CD4-positive, alpha-beta memory T cell (primary cell): ENCODE results near the gene NOL4L. TPM values are rescaled to one million over a fixed set of nuclear protein-coding genes. Genes with fewer than 3 reads are reported as not detected.
A peak's percentile ranks its signal among the peaks of the same experiment; 100 is the strongest.

Experiments used
- CTCF ChIA-PET: fragments of 350-600 bp; sonication (Branson Sonifier 250); formaldehyde crosslinking; loops from one replicate; lab custom pipeline; 2021; ENCODE audit warnings: inconsistent platforms; ENCODE audit not compliant: partially characterized antibody; lab: Charles Lee
- POLR2A ChIA-PET: fragments of 350-600 bp; sonication (Branson Sonifier 250); formaldehyde crosslinking; loops from one replicate; lab custom pipeline; 2021; ENCODE audit not compliant: partially characterized antibody; lab: Charles Lee
- DNase-seq, 5 donors: peaks; one replicate each; pipeline versions ENCODE4 v3.0.0 to v3.0.0-alpha.2; 2020 to 2022; ENCODE audit warnings: mixed read lengths in 1 of 5
- H3K27ac ChIP-seq: one replicate; pipeline ENCODE4 v1.7.0; 2013; ENCODE audit warnings: low read depth, low read length
- H3K27me3 ChIP-seq: 2 replicates; pipeline ENCODE4 v1.7.0; 2013; ENCODE audit warnings: mild to moderate bottlenecking, low read length, moderate library complexity; ENCODE audit not compliant: insufficient read depth
- H3K36me3 ChIP-seq: 2 replicates; pipeline ENCODE4 v1.7.0; 2013; ENCODE audit warnings: mild to moderate bottlenecking, low read length, moderate library complexity; ENCODE audit not compliant: insufficient read depth
- H3K4me1 ChIP-seq: 2 replicates; pipeline ENCODE4 v1.7.0; 2013; ENCODE audit warnings: mild to moderate bottlenecking, low read length, moderate library complexity; ENCODE audit not compliant: insufficient read depth
- H3K4me3 ChIP-seq, 2 donors: one replicate each; pipeline ENCODE4 v1.7.0; 2013; ENCODE audit warnings: low read length in 2 of 2, mild to moderate bottlenecking in 1 of 2
- H3K9me3 ChIP-seq, 2 donors: one replicate each; pipeline ENCODE4 v1.7.0; 2013; ENCODE audit warnings: low read length in 2 of 2, control low read depth in 1 of 2; ENCODE audit not compliant: control insufficient read depth in 1 of 2
- H3K27ac Mint-ChIP-seq, 7 donors: one replicate each; pipeline ENCODE4 v1.8.0; 2020 to 2021; ENCODE audit warnings: mixed read lengths in 7 of 7, mild to moderate bottlenecking in 6 of 7, inconsistent platforms in 3 of 7, moderate library complexity in 3 of 7
- H3K27me3 Mint-ChIP-seq, 2 donors: one replicate each; pipeline ENCODE4 v1.8.0; 2020 to 2021; ENCODE audit warnings: mixed read lengths in 2 of 2
- H3K36me3 Mint-ChIP-seq, 2 donors: one replicate each; pipeline ENCODE4 v1.8.0; 2020 to 2021; ENCODE audit warnings: mixed read lengths in 2 of 2, inconsistent platforms in 1 of 2, mild to moderate bottlenecking in 1 of 2
- H3K4me1 Mint-ChIP-seq, 4 donors: one replicate each; pipeline ENCODE4 v1.8.0; 2020 to 2021; ENCODE audit warnings: mixed read lengths in 4 of 4, mild to moderate bottlenecking in 1 of 4
- H3K4me3 Mint-ChIP-seq, 8 donors: one replicate each; pipeline ENCODE4 v1.8.0; 2020 to 2021; ENCODE audit warnings: mixed read lengths in 8 of 8, mild to moderate bottlenecking in 7 of 8, moderate library complexity in 6 of 8, inconsistent platforms in 3 of 8
- H3K9me3 Mint-ChIP-seq, 8 donors: one replicate each; pipeline ENCODE4 v1.8.0; 2020 to 2021; ENCODE audit warnings: mixed read lengths in 8 of 8, mild to moderate bottlenecking in 5 of 8, inconsistent platforms in 3 of 8, moderate library complexity in 1 of 8
- intact Hi-C: fragments of 100-400 bp; cut with micrococcal nuclease; formaldehyde crosslinking; loops from one replicate; pipeline ENCODE4 v1.15.1; 2023
- polyA plus RNA-seq, 2 donors: library from polyadenylated mRNA; unstranded; fragments of 300-500 nt; fragmentation: Illumina TruSeq; gene quantifications; one replicate each; pipeline ENCODE4 v1.2.3, GENCODE V29; 2021
- total RNA-seq, 2 experiments: library from RNA; stranded (reverse); gene quantifications; one replicate each; pipeline ENCODE4 v1.2.3, GENCODE V29; 2021

The NOL4L gene
- total and polyA plus RNA-seq, 4 experiments from 2014 or later = 7.0 to 74.2 (median 47.5) TPM

DNA sequence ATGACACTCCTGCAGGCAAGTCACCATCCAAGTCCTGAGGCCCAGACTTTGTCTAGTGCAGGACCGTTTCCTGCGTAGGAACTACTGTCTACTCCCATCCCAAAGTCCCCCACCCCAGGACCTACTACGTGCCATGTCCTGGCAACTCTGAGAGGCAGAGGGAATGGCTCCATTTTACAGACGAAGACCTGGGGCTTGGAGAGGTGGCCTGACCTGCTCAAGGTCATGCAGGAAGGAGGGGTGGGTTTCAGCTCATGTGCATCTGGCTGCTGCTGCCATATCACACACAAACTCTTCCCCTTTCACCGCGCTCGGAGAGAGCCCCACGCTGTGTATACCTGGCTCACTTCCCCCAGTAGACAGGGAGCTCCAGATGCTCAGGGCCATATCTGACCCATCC, 1.2 kb upstream of the NOL4L start:
- Histone ChIP-seq H3K36me3 (no peaks in the 10 kb centered on the region), H3K4me3 (no peak overlapping the region), H3K4me1 (peaks cover 32% of the 10 kb centered on the region), H3K27ac (no peak overlapping the region), H3K27me3 (no peaks in the 10 kb centered on the region), H3K9me3 (no peaks in the 10 kb centered on the region)
- Mint-ChIP-seq H3K27ac (peak overlapping the region; percentile 86 to 99 (median 92)), H3K4me3 (peak overlapping the region; percentile 88 to 97 (median 91)), H3K36me3 (peaks cover 0 to 9% of the 10 kb centered on the region in 2 donors), H3K4me1 (peaks cover 13 to 22% (median 15%) of the 10 kb centered on the region in 4 donors), H3K27me3 (no peaks in the 10 kb centered on the region), H3K9me3 (peaks cover 0 to 3% (median 0%) of the 10 kb centered on the region in 8 donors)
- no peak for DNase-seq
- intact Hi-C loops = no loop called here
- ChIA-PET POLR2A (interaction anchor here (1.3 to 13.4 kb wide), 7 partner anchors 27 to 377 kb away, joined by 3 to 283 read pairs (median 6); no protein-coding TSS in a partner anchor), CTCF (interaction anchor here (1.4 to 3.2 kb wide), 5 partner anchors 45 to 66 kb away, joined by 3 to 20 read pairs (median 6); no protein-coding TSS in a partner anchor)

DNA sequence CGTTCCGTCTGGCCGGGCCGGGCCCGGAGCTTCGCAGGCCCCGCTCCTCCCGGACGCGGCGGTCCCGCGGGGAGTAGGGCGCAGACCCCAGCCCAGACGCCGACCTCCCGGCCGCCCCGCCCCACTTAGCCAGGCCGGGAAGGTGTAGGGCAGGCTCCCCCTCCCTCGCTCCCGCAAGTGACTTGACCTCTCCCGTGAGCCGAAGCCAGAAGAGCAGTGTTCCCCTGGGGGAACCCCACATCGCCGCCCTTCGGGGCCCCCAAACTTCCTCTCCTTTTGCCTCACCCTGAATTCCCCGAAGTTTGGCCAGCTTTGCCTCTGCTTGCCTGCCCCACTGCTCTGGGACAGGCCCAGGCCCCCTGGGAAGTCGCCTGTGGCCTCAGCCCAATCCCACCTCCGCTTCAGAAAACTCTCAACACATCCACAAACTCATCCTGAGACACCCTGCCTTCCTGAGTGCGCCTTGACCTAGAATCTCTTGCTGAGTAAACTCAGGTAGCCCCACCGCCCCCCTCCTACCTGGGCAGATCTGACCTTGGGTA, 524 bp upstream of the NOL4L start:
- no peak overlapping the region for H3K27ac ChIP-seq

DNA sequence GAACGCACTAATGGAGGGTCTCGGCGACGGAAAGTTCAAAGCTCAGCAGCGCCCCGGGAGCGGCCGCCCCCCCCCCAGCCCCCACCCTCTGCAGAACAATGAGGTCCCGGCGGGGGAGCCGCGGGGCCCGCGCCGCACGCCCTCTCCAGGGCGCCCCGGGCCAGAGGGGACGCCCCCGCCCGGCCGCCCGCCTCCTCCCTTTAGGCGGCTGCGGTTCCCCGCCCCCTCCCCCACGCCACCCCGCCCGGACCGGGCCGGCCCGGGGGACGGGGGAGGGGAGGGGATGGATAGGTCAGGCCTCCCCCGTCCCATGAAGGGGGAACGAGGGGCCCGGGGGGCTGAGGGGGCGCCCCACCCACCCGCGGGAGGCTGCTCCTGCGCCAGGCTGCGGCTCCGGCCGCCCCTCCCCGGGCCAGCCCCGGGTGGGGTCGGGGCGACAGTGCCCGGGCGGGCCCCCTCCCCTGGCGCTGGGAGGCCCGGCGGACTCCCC, 1.5 kb downstream of the NOL4L start:
- no peak overlapping the region for H3K27ac ChIP-seq
- H3K36me3 ChIP-seq = no peaks in the 10 kb centered on the region
- Mint-ChIP-seq H3K4me1 (peaks cover 14 to 34% (median 28%) of the 10 kb centered on the region in 4 donors), H3K27ac (no peak overlapping the region), H3K4me3 (peak overlapping the region in 1 of 8 donors; percentile 67), H3K36me3 (peaks cover 0 to 11% of the 10 kb centered on the region in 2 donors), H3K27me3 (no peaks in the 10 kb centered on the region), H3K9me3 (peaks cover 0 to 3% (median 0%) of the 10 kb centered on the region in 8 donors)
- CTCF ChIA-PET = no interaction called here
- intact Hi-C loops = loop anchor here (1.0 to 2.0 kb wide), 4 partner anchors 44 to 69 kb away; no protein-coding TSS in a partner anchor
- H3K9me3 ChIP-seq = no peaks in the 10 kb centered on the region
- H3K27me3 ChIP-seq = no peaks in the 10 kb centered on the region
- H3K4me1 ChIP-seq = peaks cover 58% of the 10 kb centered on the region
- H3K4me3 ChIP-seq = peak overlapping the region in 1 of 2 donors; percentile 14
- DNase-seq = peak in 2 of 5 donors; percentile 28 to 45
- POLR2A ChIA-PET = interaction anchor here (13.4 kb wide), 1 partner anchor 46 kb away, joined by 283 read pairs; no protein-coding TSS in a partner anchor

More for the DNA sequence above, 524 bp upstream of the NOL4L start:
- Mint-ChIP-seq H3K4me1 (peaks cover 14 to 22% (median 20%) of the 10 kb centered on the region in 4 donors), H3K36me3 (peaks cover 0 to 11% of the 10 kb centered on the region in 2 donors), H3K27me3 (no peaks in the 10 kb centered on the region), H3K4me3 (peak overlapping the region; percentile 88 to 97 (median 91)), H3K27ac (peak overlapping the region; percentile 86 to 99 (median 92)), H3K9me3 (peaks cover 0 to 3% (median 0%) of the 10 kb centered on the region in 8 donors)
- Histone ChIP-seq H3K9me3 (no peaks in the 10 kb centered on the region), H3K27me3 (no peaks in the 10 kb centered on the region), H3K4me3 (no peak overlapping the region), H3K4me1 (peaks cover 38% of the 10 kb centered on the region), H3K36me3 (no peaks in the 10 kb centered on the region)
- POLR2A ChIA-PET = interaction anchor here (1.3 to 13.4 kb wide), 10 partner anchors 11 to 377 kb away, joined by 3 to 283 read pairs (median 6); no protein-coding TSS in a partner anchor
- CTCF ChIA-PET = interaction anchor here (1.0 to 3.2 kb wide), 6 partner anchors 44 to 63 kb away, joined by 3 to 20 read pairs (median 4); no protein-coding TSS in a partner anchor
- DNase-seq = peak in 1 of 5 donors; percentile 45
- intact Hi-C loops = loop anchor here (2.0 kb wide), 3 partner anchors 51 to 67 kb away; no protein-coding TSS in a partner anchor

DNA sequence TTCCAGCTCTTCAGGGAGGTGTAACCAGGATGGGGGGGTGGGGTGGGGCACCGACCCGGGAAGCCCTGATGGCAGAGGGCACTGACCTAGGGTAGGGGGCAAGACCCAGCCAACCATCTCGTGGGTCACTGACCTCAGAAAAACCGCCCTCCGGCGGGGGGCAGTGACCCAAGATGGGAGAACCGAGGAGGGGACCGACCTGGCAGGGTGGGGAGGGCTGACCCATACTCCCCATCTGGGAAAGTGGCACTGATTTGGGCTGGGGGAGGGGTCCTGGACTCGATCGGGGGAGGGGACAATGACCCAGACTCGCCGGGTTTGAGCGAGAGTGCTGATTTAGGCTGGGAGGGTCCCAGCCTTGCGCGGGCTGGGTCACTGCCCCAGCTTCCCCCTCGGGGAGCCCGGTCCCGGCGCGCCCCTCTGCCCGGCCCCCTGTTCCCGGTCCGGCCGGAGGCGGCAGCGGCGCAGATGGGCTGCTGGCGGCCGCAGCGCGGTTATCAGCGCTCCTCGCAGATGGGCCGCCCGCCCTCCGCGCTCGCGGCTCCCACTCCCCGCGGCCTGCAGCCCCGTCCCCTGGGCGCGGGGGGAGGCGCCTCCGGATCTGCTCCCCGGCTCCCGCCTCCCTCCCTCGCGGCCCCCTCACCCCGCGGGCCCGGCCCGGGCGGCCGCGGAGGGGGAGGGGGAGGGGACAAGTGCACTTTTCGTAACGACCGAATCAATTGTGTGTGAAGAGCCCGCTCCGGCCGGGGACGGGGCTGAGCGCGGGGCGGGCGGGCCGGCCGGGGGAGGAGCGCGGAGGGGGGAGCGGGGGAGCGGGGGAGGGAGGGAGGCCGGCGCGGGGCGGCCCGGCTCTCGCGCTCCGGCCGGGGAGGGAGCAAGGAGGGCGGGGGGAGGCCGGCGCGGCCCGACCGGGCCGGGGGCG, 2.2 kb downstream of the NOL4L start:
- peaks cover 64% of the 10 kb centered on the region for H3K4me1 ChIP-seq
- ChIA-PET POLR2A (interaction anchor here (1.1 to 13.4 kb wide), 2 partner anchors 10 to 46 kb away, joined by 3 to 283 read pairs; no protein-coding TSS in a partner anchor), CTCF (no interaction called here)
- peaks cover 0 to 11% of the 10 kb centered on the region in 2 donors for H3K36me3 Mint-ChIP-seq
- H3K27me3 ChIP-seq = no peaks in the 10 kb centered on the region
- intact Hi-C loops = loop anchor here (1.0 kb wide), 1 partner anchor 44 kb away; no protein-coding TSS in a partner anchor
- DNase-seq = peak in 4 of 5 donors; percentile 20 to 46 (median 26)
- H3K9me3 ChIP-seq = no peaks in the 10 kb centered on the region
- peak overlapping the region in 4 of 7 donors; percentile 42 to 93 (median 64) for H3K27ac Mint-ChIP-seq
- no peaks in the 10 kb centered on the region for H3K36me3 ChIP-seq
- no peaks in the 10 kb centered on the region for H3K27me3 Mint-ChIP-seq
- H3K4me3 Mint-ChIP-seq = peak overlapping the region in 7 of 8 donors; percentile 26 to 85 (median 80)
- peaks cover 14 to 38% (median 30%) of the 10 kb centered on the region in 4 donors for H3K4me1 Mint-ChIP-seq
- H3K27ac ChIP-seq = peak overlapping the region; percentile 46
- peak overlapping the region in 1 of 2 donors; percentile 14 for H3K4me3 ChIP-seq
- H3K9me3 Mint-ChIP-seq = peaks cover 0 to 3% (median 0%) of the 10 kb centered on the region in 8 donors

DNA sequence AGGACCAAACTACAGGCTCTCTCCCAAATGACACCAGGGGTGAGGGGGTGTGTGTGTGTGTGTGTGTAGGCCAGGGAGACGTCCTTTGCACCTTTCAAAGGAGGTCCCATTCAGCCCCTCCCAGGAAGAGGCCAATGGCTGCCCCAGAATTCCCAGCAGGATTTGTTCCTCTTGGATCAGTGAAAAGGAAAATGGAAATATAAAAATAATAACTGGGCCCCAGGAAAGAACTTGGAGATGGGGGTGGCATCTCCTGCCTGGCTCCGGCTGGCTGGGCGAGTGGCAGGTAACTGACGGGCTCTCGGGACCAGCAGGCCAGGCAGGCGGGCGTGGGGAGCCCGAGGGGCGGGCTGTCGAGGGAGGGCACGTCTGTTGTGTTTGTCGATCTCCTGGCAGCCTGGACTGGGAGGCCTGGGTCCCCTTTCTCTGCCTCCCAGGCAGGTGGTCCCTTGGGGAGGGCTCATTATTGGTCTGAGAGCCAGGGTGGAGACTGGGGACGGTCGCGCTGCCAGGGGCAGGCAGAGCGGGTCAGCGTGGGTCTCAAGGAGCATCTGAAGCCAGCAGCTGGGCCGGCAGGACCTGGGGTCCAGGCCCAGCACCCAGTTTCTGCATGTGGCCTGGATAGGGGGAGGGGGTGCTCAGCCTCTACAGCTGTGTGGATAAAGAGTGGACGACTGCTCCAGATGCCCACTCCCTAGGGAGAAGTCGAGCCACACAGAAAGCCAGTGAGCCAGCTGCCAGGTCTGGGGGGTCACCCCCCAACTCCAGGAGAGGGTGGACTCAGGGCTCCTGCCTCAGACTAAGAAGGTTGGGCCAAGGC, 3.1 kb downstream of the NOL4L start:
- peak overlapping the region; percentile 30 for H3K27ac ChIP-seq
- H3K9me3 ChIP-seq = no peaks in the 10 kb centered on the region
- H3K27me3 ChIP-seq = no peaks in the 10 kb centered on the region
- peaks cover 68% of the 10 kb centered on the region for H3K4me1 ChIP-seq
- POLR2A ChIA-PET = interaction anchor here (1.0 to 13.4 kb wide), 4 partner anchors 9 to 45 kb away, joined by 3 to 283 read pairs (median 4); no protein-coding TSS in a partner anchor
- Mint-ChIP-seq H3K9me3 (peaks cover 0 to 3% (median 0%) of the 10 kb centered on the region in 8 donors), H3K4me3 (peak overlapping the region; percentile 70 to 86 (median 81)), H3K27ac (peak overlapping the region; percentile 81 to 93 (median 88)), H3K4me1 (peaks cover 14 to 42% (median 27%) of the 10 kb centered on the region in 4 donors), H3K36me3 (peaks cover 0 to 11% of the 10 kb centered on the region in 2 donors), H3K27me3 (no peaks in the 10 kb centered on the region)
- H3K36me3 ChIP-seq = no peaks in the 10 kb centered on the region
- no peak for DNase-seq
- CTCF ChIA-PET = no interaction called here
- intact Hi-C loops = no loop called here
- peak overlapping the region in 1 of 2 donors; percentile 22 for H3K4me3 ChIP-seq
